HTERT RPE-1 (cell line): ENCODE data around the gene IFNAR1.

Experiments
- in situ Hi-C: fragments of 300-500 bp; cut with MboI; formaldehyde crosslinking; loops from 4 replicates; pipeline ENCODE4 v1.14.3; 2020; ENCODE audit warnings: low sequenced_read_pairs

IFNAR1 gene

GRCh38 chr21:33324291-33325221, at the start of gene IFNAR1:
Gene IFNAR1 (plus strand): TSS chr21:33324970. CDS start chr21:33325056, 86 bp downstream.
- in situ Hi-C loops, result no loop called here

- in situ Hi-C loops, result no loop called here
Observed at GRCh38 chr21:33278721-33279120, 46.0 kb upstream of the IFNAR1 start.

GRCh38 chr21:33279330-33279820, 45.4 kb upstream of the IFNAR1 start:
- in situ Hi-C loops, result no loop called here

GRCh38 chr21:33281096-33281652, 43.6 kb upstream of the IFNAR1 start:
- in situ Hi-C loops, result no loop called here

- in situ Hi-C loops, result no loop called here
Observed at GRCh38 chr21:33283203-33283602, 41.6 kb upstream of the IFNAR1 start.

GRCh38 chr21:33286076-33286475, 38.7 kb upstream of the IFNAR1 start:
- in situ Hi-C loops, result no loop called here

GRCh38 chr21:33286600-33287456, 37.9 kb upstream of the IFNAR1 start:
- in situ Hi-C loops, result no loop called here

GRCh38 chr21:33289199-33289819, 35.5 kb upstream of the IFNAR1 start:
- in situ Hi-C loops, result no loop called here

GRCh38 chr21:33290441-33290840, 34.3 kb upstream of the IFNAR1 start:
- in situ Hi-C loops, result no loop called here

- in situ Hi-C loops, result no loop called here
Observed at GRCh38 chr21:33291686-33292085, 33.1 kb upstream of the IFNAR1 start.

GRCh38 chr21:33292724-33293123, 32.0 kb upstream of the IFNAR1 start:
- in situ Hi-C loops, result no loop called here

- in situ Hi-C loops, result no loop called here
Observed at GRCh38 chr21:33293136-33293535, 31.6 kb upstream of the IFNAR1 start.

GRCh38 chr21:33293811-33294216, 31.0 kb upstream of the IFNAR1 start:
- in situ Hi-C loops, result no loop called here

- in situ Hi-C loops, result no loop called here
Observed at GRCh38 chr21:33296156-33296555, 28.6 kb upstream of the IFNAR1 start.

GRCh38 chr21:33299181-33299752, 25.5 kb upstream of the IFNAR1 start:
- in situ Hi-C loops, result no loop called here

- in situ Hi-C loops, result no loop called here
Observed at GRCh38 chr21:33300701-33301631, 23.8 kb upstream of the IFNAR1 start.

GRCh38 chr21:33301632-33302002, 23.2 kb upstream of the IFNAR1 start:
- in situ Hi-C loops, result no loop called here

- in situ Hi-C loops, result no loop called here
Observed at GRCh38 chr21:33302055-33302454, 22.7 kb upstream of the IFNAR1 start.

- in situ Hi-C loops, result no loop called here
Observed at GRCh38 chr21:33302796-33303195, 22.0 kb upstream of the IFNAR1 start.

- in situ Hi-C loops, result no loop called here
Observed at GRCh38 chr21:33305344-33305671, 19.5 kb upstream of the IFNAR1 start.
